Right atrium auricular region (tissue), 2 donors: ENCODE measurements around the gene IL2RA. TPM values are rescaled to one million over a fixed set of nuclear protein-coding genes. Genes with fewer than 3 reads are reported as not detected.
"Not testable (repeated sequence)": the region's sequence is repeated elsewhere in the genome, so short reads cannot be mapped to it uniquely, and the experiment has no call there.

Experiments
- DNase-seq: peaks from one replicate; pipeline ENCODE4 v3.0.0-alpha.2; 2019; ENCODE audit warnings: low spot score
- H3K27ac ChIP-seq, 2 donors: fragments of 200-600 bp; sonication (generic); 1 replicate in 1 of 2; 2 replicates in 1 of 2; pipeline ENCODE4 v1.5.1; 2016 to 2019
- H3K27me3 ChIP-seq, 2 donors: fragments of 200-600 bp; sonication (generic); one replicate each; pipeline versions ENCODE4 v1.5.1 to v1.6.0; 2017 to 2019
- H3K36me3 ChIP-seq: fragments of 200-600 bp; sonication (generic); one replicate; pipeline ENCODE4 v1.5.1; 2016
- H3K4me1 ChIP-seq, 2 donors: fragments of 200-600 bp; sonication (generic); one replicate each; pipeline versions ENCODE4 v1.5.1 to v1.6.0; 2017 to 2019
- H3K4me3 ChIP-seq, 2 donors: fragments of 200-600 bp; sonication (generic); 1 replicate in 1 of 2; 2 replicates in 1 of 2; pipeline ENCODE4 v1.5.1; 2017 to 2019; ENCODE audit warnings: mild to moderate bottlenecking in 1 of 2, moderate library complexity in 1 of 2
- H3K9me3 ChIP-seq, 2 donors: fragments of 200-600 bp; sonication (generic); one replicate each; pipeline ENCODE4 v1.5.1; 2019
- total RNA-seq, 2 donors: library from RNA; depleted of rRNA; stranded (reverse); fragments of >200 nt; gene quantifications; one replicate each; pipeline ENCODE4 v1.1.0, GENCODE V29; 2016
- TF ChIP-seq, protein P1 (sequence below), 2 donors: fragments of 200-600 bp; sonication (generic); IDR thresholded peaks; one replicate each; pipeline ENCODE4 v1.5.1; 2019; ENCODE audit warnings: antibody characterized with exemption in 2 of 2

Gene IL2RA
- total RNA-seq, 2 donors from 2014 or later: 0.16 to 0.30 TPM

DNA sequence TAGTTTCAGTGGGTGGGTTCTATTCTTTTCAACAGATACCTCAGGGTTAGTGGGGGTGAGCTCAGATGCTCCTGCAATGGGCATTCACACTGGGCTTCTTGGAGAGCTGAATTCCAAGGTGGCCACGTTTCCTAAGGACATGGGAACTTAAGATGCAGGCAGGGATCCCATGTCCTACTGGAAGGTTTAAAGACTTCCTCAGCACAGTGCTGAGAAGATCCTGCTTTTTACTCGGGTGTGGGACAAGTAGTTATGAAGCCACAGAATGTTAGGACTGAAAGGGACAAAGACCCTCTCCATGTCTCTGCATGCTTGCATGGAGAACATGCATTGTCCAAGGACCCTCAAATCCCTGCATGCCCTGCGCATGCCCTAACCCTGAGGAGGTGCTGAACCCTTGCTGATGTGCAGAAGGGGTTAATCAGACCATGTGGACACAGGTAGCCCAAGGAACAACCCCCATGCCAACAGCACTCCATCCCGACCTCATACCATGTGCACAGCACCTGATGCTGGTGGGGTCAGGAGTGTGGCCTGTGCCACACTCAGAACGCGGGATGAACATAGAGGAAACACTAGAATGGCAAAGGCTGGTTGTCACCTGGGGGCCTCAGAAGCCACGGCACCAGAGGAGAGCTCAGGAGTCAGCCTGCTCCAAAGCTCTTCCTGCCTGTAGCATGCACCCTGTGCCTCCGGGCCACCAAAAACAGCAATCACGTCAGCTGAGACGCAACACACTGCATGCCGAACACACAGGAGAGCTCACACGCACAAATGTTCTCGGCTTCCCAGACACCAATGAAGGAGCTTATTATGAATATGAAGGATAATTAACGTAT, 15.2 kb downstream of the IL2RA start:
- TF ChIP-seq, protein P1, sequence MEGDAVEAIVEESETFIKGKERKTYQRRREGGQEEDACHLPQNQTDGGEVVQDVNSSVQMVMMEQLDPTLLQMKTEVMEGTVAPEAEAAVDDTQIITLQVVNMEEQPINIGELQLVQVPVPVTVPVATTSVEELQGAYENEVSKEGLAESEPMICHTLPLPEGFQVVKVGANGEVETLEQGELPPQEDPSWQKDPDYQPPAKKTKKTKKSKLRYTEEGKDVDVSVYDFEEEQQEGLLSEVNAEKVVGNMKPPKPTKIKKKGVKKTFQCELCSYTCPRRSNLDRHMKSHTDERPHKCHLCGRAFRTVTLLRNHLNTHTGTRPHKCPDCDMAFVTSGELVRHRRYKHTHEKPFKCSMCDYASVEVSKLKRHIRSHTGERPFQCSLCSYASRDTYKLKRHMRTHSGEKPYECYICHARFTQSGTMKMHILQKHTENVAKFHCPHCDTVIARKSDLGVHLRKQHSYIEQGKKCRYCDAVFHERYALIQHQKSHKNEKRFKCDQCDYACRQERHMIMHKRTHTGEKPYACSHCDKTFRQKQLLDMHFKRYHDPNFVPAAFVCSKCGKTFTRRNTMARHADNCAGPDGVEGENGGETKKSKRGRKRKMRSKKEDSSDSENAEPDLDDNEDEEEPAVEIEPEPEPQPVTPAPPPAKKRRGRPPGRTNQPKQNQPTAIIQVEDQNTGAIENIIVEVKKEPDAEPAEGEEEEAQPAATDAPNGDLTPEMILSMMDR (IDR thresholded peaks at IDR 0.05): no peak
- DNase-seq: no peak
- Histone ChIP-seq H3K27me3 (no peaks in the 10 kb centered on the region), H3K4me3 (no peak overlapping the region), H3K36me3 (no peaks in the 10 kb centered on the region), H3K9me3 (no peaks in the 10 kb centered on the region), H3K4me1 (peaks cover 0 to 11% of the 10 kb centered on the region in 2 donors), H3K27ac (no peak overlapping the region)

DNA sequence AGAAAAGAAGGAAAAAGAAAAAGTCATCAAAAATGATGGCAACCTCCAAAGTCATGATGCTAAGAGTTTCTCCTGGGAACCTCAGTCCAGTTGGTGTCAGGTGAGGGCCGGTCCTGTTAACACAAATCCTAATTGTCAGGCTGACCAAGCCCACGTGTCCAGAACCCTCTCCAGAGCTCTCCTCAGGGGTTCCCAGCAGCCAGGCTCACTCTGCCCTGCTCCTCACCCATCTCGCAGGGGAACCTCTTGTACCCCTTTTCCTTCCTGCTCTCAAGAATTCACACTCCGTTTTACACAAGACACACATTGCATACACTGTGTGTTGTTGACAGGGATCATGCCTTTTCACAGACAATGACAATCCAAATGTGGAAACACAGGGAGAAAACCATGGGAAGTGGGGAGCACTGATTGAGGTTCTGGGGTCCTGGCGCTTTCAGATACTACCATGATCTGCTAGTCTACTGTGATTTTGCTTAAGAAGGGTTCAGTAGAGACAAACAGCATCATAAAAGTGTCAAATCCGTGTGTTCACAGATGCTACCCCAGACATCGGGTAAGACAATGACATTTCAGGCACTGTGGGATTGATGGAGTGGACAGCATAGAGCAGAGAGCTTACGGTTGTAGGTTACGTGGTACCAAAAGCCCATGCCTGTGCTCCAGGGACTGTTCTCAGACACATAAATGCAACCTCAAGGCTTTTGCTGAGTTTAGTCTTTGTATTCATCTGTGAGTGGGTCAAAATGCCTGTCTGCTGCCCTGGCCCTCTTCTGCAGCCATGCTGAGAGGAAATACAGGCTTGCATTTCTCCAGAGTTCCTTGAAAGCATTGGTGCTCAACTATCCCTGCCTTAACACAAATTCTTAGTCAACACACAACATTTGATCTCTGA, 16.0 kb downstream of the IL2RA start:
- no peak overlapping the region for H3K27ac ChIP-seq
- TF ChIP-seq, protein P1 (IDR thresholded peaks at IDR 0.05): no peak
- H3K9me3 ChIP-seq: no peaks in the 10 kb centered on the region
- no peak for DNase-seq
- no peaks in the 10 kb centered on the region for H3K36me3 ChIP-seq
- H3K4me3 ChIP-seq: no peak overlapping the region
- H3K4me1 ChIP-seq: peaks cover 0 to 2% of the 10 kb centered on the region in 2 donors
- no peaks in the 10 kb centered on the region for H3K27me3 ChIP-seq

GRCh38 chr10:6045314-6045848, 16.8 kb downstream of the IL2RA start:
- H3K4me1 ChIP-seq: no peaks in the 10 kb centered on the region
- no peak for DNase-seq
- H3K27me3 ChIP-seq: no peaks in the 10 kb centered on the region
- no peaks in the 10 kb centered on the region for H3K9me3 ChIP-seq
- H3K36me3 ChIP-seq: no peaks in the 10 kb centered on the region
- no peak overlapping the region for H3K4me3 ChIP-seq
- H3K27ac ChIP-seq: no peak overlapping the region
- TF ChIP-seq, protein P1 (IDR thresholded peaks at IDR 0.05): no peak

DNA sequence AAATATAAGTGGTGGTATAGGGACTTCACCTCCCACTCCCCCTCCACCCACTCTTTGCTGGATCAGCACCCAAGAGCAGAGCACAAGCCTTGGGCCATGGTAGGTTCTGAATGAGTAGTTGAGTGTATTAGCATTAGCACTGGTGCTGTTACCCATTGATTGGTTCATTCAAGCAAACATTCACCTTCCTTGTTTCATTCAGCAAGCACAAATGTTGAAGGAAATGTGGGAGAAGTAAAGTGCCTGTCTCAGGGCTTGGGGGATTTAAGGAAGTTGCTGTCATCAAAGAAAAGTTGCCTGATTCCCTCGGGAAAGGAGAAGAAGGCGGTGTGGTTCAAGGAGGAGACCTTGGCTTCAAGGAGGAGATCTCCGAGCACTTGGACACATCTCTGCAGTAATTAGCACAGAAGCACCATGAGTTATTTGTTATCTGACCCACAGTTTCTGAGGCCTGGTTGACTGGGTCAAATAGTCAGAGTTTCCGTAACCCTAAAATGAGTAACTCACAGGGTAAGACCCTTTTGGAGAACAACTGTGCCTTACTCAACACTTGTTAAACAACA, 17.3 kb downstream of the IL2RA start:
- Histone ChIP-seq H3K4me3 (no peak overlapping the region), H3K9me3 (no peaks in the 10 kb centered on the region), H3K4me1 (no peaks in the 10 kb centered on the region), H3K36me3 (no peaks in the 10 kb centered on the region), H3K27me3 (no peaks in the 10 kb centered on the region), H3K27ac (no peak overlapping the region)
- TF ChIP-seq, protein P1 (IDR thresholded peaks at IDR 0.05): no peak
- no peak for DNase-seq

DNA sequence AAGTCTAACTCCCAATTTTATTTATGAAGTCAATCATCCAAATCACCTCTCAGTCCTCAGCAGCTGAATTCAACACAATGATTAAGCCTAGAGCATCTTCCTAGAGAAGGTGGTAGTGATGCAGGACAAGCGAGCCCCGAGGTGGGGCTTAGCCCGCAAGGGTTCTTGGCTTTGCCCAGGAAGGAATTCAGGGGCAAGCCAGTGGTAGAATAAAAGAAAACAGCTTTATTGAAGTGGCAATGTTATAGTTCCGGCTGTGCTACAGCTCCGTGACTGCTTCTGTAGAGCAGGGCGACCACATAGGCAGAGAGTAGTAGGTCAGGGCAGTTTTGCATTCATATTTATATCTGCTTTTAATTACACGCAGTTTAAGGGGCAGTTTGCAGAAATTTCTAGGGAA, 18.1 kb downstream of the IL2RA start:
- H3K27me3 ChIP-seq: no peaks in the 10 kb centered on the region
- no peaks in the 10 kb centered on the region for H3K4me1 ChIP-seq
- TF ChIP-seq, protein P1 (IDR thresholded peaks at IDR 0.05): no peak
- H3K9me3 ChIP-seq: no peaks in the 10 kb centered on the region
- no peak overlapping the region for H3K27ac ChIP-seq
- no peak overlapping the region for H3K4me3 ChIP-seq
- no peak for DNase-seq
- no peaks in the 10 kb centered on the region for H3K36me3 ChIP-seq

DNA sequence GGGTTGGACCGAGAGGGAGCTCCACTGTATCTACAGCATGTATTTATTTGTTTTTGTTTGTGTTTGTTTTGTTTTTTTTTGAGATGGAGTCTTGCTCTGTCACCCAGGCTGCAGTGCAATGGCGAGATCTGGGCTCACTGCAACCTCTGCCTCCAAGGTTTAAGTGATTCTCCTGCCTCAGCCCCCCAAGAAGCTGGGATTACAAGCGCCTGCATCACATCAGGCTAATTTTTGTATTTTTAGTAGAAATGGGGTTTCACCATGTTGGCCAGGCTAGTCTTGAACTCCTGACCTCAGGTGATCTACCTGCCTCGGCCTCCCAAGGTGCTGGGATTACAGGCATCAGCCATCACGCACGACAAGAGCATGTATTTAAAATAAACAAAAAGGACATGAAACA, 18.8 kb downstream of the IL2RA start:
- not testable (repeated sequence) for H3K27me3 ChIP-seq, H3K4me1 ChIP-seq, H3K9me3 ChIP-seq, DNase-seq, H3K36me3 ChIP-seq, H3K4me3 ChIP-seq, H3K27ac ChIP-seq
